IMR-90 (cell line): ENCODE measurements around the gene DDX24. TPM values are rescaled to one million over a fixed set of nuclear protein-coding genes. Genes with fewer than 3 reads are reported as not detected.

ENCODE experiments used
- ATAC-seq: fragments of 200-7000 bp; cut with Tn5 transposase; 2 replicates; pipeline ENCODE4 v1.9.1; 2020; ENCODE audit warnings: low read depth, mild to moderate bottlenecking, moderate library complexity
- BruUV-seq: library from RNA; stranded (reverse); fragments of 400-500 nt; replicated peaks from 2 replicates; lab custom pipeline; 2021; lab: Mats Ljungman, UMichigan
- CTCF ChIA-PET: fragments of 300-600 bp; formaldehyde crosslinking; extraction: SDS; loops from one replicate; lab custom pipeline; 2021; ENCODE audit warnings: antibody characterized with exemption; lab: Yijun Ruan, JAX
- POLR2A ChIA-PET: fragments of 300-600 bp; sonication (Branson Sonifier 250); formaldehyde crosslinking; loops from one replicate; lab custom pipeline; 2022; ENCODE audit warnings: antibody characterized with exemption; ENCODE audit not compliant: unreplicated experiment; lab: Charles Lee
- DNase-seq: peaks from one replicate; pipeline ENCODE4 v3.0.0; 2013
- H2AFZ ChIP-seq: replicated peaks from 2 replicates; pipeline ENCODE3; 2013; ENCODE audit warnings: low read length, mild to moderate bottlenecking; ENCODE audit not compliant: poor library complexity
- H2AK5ac ChIP-seq: 2 replicates; pipeline ENCODE4 v1.6.1; 2013; ENCODE audit warnings: low read depth, low read length, inconsistent platforms
- H2AK9ac ChIP-seq: replicated peaks from 2 replicates; pipeline ENCODE3; 2013; ENCODE audit warnings: mild to moderate bottlenecking, low read depth, low read length, moderate library complexity; ENCODE audit not compliant: poor library complexity
- H2BK120ac ChIP-seq: 2 replicates; pipeline ENCODE4 v1.6.1; 2013; ENCODE audit warnings: low read depth, low read length, inconsistent platforms
- H2BK15ac ChIP-seq: 3 replicates; pipeline ENCODE4 v1.6.1; 2013; ENCODE audit warnings: low read depth, low read length, inconsistent platforms
- H2BK20ac ChIP-seq: 2 replicates; pipeline ENCODE4 v1.6.1; 2013; ENCODE audit warnings: low read depth, mild to moderate bottlenecking, inconsistent platforms, low read length, moderate library complexity
- H2BK5ac ChIP-seq: 2 replicates; pipeline ENCODE4 v1.6.1; 2013; ENCODE audit warnings: mild to moderate bottlenecking, low read depth, low read length, inconsistent platforms; ENCODE audit not compliant: poor library complexity, severe bottlenecking
- H3K14ac ChIP-seq: replicated peaks from 2 replicates; pipeline ENCODE4 v1.6.1; 2013; ENCODE audit warnings: low read depth, low read length, inconsistent platforms
- H3K18ac ChIP-seq: 2 replicates; pipeline ENCODE4 v1.6.1; 2013; ENCODE audit warnings: low read depth, low read length, control low read depth
- H3K23ac ChIP-seq: 2 replicates; pipeline ENCODE4 v1.6.1; 2013; ENCODE audit warnings: low read depth, low read length, inconsistent platforms
- H3K27ac ChIP-seq: 2 replicates; pipeline ENCODE4 v1.5.1; 2013; ENCODE audit warnings: mild to moderate bottlenecking, control low read depth, low read length; ENCODE audit not compliant: insufficient read depth
- H3K27me3 ChIP-seq: 2 replicates; pipeline ENCODE4 v1.6.1; 2013; ENCODE audit warnings: low read length; ENCODE audit not compliant: control insufficient read depth, insufficient read depth
- H3K36me3 ChIP-seq: 2 replicates; pipeline ENCODE4 v1.6.1; 2013; ENCODE audit warnings: low read length, mixed read lengths; ENCODE audit not compliant: control insufficient read depth, insufficient read depth
- H3K4ac ChIP-seq: 2 replicates; pipeline ENCODE4 v1.6.1; 2013; ENCODE audit warnings: low read depth, low read length, inconsistent platforms
- H3K4me1 ChIP-seq: 2 replicates; pipeline ENCODE4 v1.6.1; 2013; ENCODE audit warnings: low read length, mixed read lengths; ENCODE audit not compliant: control insufficient read depth, insufficient read depth
- H3K4me2 ChIP-seq: 2 replicates; pipeline ENCODE4 v1.6.1; 2013; ENCODE audit warnings: low read depth, mild to moderate bottlenecking, control low read depth, low read length, moderate library complexity
- H3K4me3 ChIP-seq: 2 replicates; pipeline ENCODE4 v1.5.1; 2013; ENCODE audit warnings: low read depth, mild to moderate bottlenecking, control low read depth, low read length, moderate library complexity; ENCODE audit not compliant: insufficient read depth
- H3K56ac ChIP-seq: 2 replicates; pipeline ENCODE4 v1.6.1; 2013; ENCODE audit warnings: low read length, inconsistent platforms; ENCODE audit not compliant: insufficient read depth; ENCODE audit errors: extremely low read depth
- H3K79me1 ChIP-seq, 2 experiments: 2 replicates each; pipeline ENCODE4 v1.6.1; 2013; ENCODE audit warnings: low read length in 2 of 2, inconsistent platforms in 1 of 2, low read depth in 1 of 2
- H3K9ac ChIP-seq: 2 replicates; pipeline ENCODE4 v1.6.1; 2013; ENCODE audit warnings: low read depth, low read length, control low read depth
- H3K9me1 ChIP-seq: 2 replicates; pipeline ENCODE4 v1.6.1; 2013; ENCODE audit warnings: low read length, inconsistent platforms; ENCODE audit not compliant: insufficient read depth
- H3K9me3 ChIP-seq: 2 replicates; pipeline ENCODE4 v1.6.1; 2013; ENCODE audit warnings: low read length; ENCODE audit not compliant: control insufficient read depth, insufficient read depth
- H4K20me1 ChIP-seq: 2 replicates; pipeline ENCODE4 v1.6.1; 2013; ENCODE audit warnings: low read length, inconsistent platforms; ENCODE audit not compliant: insufficient read depth
- H4K5ac ChIP-seq: 2 replicates; pipeline ENCODE4 v1.6.1; 2013; ENCODE audit warnings: mild to moderate bottlenecking, low read depth, low read length, control low read depth
- H4K8ac ChIP-seq, 2 experiments: 2 replicates each; pipeline ENCODE4 v1.6.1; 2013; ENCODE audit warnings: low read depth in 2 of 2, low read length in 2 of 2, control low read depth in 1 of 2, inconsistent platforms in 1 of 2
- H4K91ac ChIP-seq: 2 replicates; pipeline ENCODE4 v1.6.1; 2013; ENCODE audit warnings: low read depth, low read length, inconsistent platforms; ENCODE audit not compliant: insufficient read depth
- BHLHE40 ChIP-seq: fragments of 150-350 bp; IDR thresholded peaks from 2 replicates; pipeline ENCODE4 v1.6.1; 2016; ENCODE audit warnings: mild to moderate bottlenecking, low read depth, low read length
- CEBPB ChIP-seq: IDR thresholded peaks from 2 replicates; pipeline ENCODE4 v1.6.1; 2012; ENCODE audit warnings: low read depth, low read length, improper control_type of control experiment
- CHD1 ChIP-seq: IDR thresholded peaks from 2 replicates; pipeline ENCODE4 v1.6.1; 2012; ENCODE audit warnings: low read depth, low read length, improper control_type of control experiment
- FOS ChIP-seq: fragments of 150-350 bp; IDR thresholded peaks from 2 replicates; pipeline ENCODE4 v1.6.1; 2016; ENCODE audit warnings: low read depth, low read length
- MAFK ChIP-seq: IDR thresholded peaks from 2 replicates; pipeline ENCODE4 v1.6.1; 2012; ENCODE audit warnings: low read depth, low read length, improper control_type of control experiment
- MAZ ChIP-seq: IDR thresholded peaks from 2 replicates; pipeline ENCODE4 v1.6.1; 2012; ENCODE audit warnings: low read depth, mild to moderate bottlenecking, low read length, improper control_type of control experiment, moderate library complexity, borderline replicate concordance
- MXI1 ChIP-seq: IDR thresholded peaks from 2 replicates; pipeline ENCODE4 v1.6.1; 2012; ENCODE audit warnings: low read depth, mild to moderate bottlenecking, low read length, moderate library complexity, borderline replicate concordance
- NFE2L2 ChIP-seq: fragments of 150-350 bp; IDR thresholded peaks from 2 replicates; pipeline ENCODE4 v1.6.1; 2016; ENCODE audit warnings: low read depth, mild to moderate bottlenecking, low read length
- POLR2A ChIP-seq: IDR thresholded peaks from 2 replicates; pipeline ENCODE4 v1.6.1; 2012; ENCODE audit warnings: mild to moderate bottlenecking, low read depth, low read length
- RCOR1 ChIP-seq: IDR thresholded peaks from 2 replicates; pipeline ENCODE4 v1.6.1; 2012; ENCODE audit warnings: mild to moderate bottlenecking, low read length, improper control_type of control experiment; ENCODE audit not compliant: insufficient replicate concordance
- RFX5 ChIP-seq: IDR thresholded peaks from 2 replicates; pipeline ENCODE4 v1.8.0; 2012; ENCODE audit warnings: low read depth, mild to moderate bottlenecking, low read length, moderate library complexity
- SMC3 ChIP-seq: fragments of 150-350 bp; IDR thresholded peaks from 2 replicates; pipeline ENCODE4 v1.6.1; 2016; ENCODE audit warnings: low read depth, mild to moderate bottlenecking, antibody characterized with exemption, low read length, moderate library complexity
- WGBS, 2 experiments: methylation state at CpG; one replicate each; pipeline versions ENCODE4 v1.1.5 to v1.1.7; 2013; ENCODE audit warnings: missing lambda C conversion rate in 2 of 2; ENCODE audit not compliant: insufficient read length in 1 of 2; ENCODE audit errors: extremely low coverage in 2 of 2; 5-methylcytosine and 5-hydroxymethylcytosine counted together
- dilution Hi-C: fragments of 300-500 bp; cut with HindIII; formaldehyde crosslinking; loops from one replicate; pipeline ENCODE4 v1.14.3; 2018; ENCODE audit warnings: low sequenced_read_pairs; ENCODE audit not compliant: unreplicated experiment
- in situ Hi-C: fragments of 300-500 bp; cut with MboI; formaldehyde crosslinking; loops from 3 replicates; pipeline ENCODE4 v1.14.3; 2019; ENCODE audit warnings: low sequenced_read_pairs, inconsistent platforms, mixed read lengths
- intact Hi-C: fragments of 100-400 bp; cut with micrococcal nuclease; formaldehyde crosslinking; loops from 2 replicates; pipeline ENCODE4 v1.10.0; 2022
- polyA plus RNA-seq, 3 experiments: library from polyadenylated mRNA; depleted of rRNA; stranded (reverse); fragments of >200 nt; gene quantifications; 2 replicates each; pipeline ENCODE4 v1.2.3, GENCODE V29; 2012; ENCODE audit warnings: low replicate concordance in 1 of 3
- total RNA-seq: library from RNA; depleted of rRNA; stranded (reverse); fragments of >200 nt; gene quantifications from 2 replicates; pipeline ENCODE4 v1.2.3, GENCODE V29; 2012
- TF ChIP-seq, protein P1 (sequence below): conservative IDR thresholded peaks from 2 replicates; pipeline ENCODE4 v1.5.1; 2012; ENCODE audit warnings: mild to moderate bottlenecking, low read depth, low read length, improper control_type of control experiment
- TF ChIP-seq, protein P2 (sequence below): fragments of 150-350 bp; IDR thresholded peaks from 2 replicates; pipeline ENCODE4 v1.6.1; 2017; ENCODE audit warnings: mild to moderate bottlenecking, antibody characterized with exemption, low read length, low read depth
- TF ChIP-seq, protein P3 (sequence below): fragments of 150-350 bp; IDR thresholded peaks from 2 replicates; pipeline ENCODE4 v1.6.1; 2016; ENCODE audit warnings: low read depth, mild to moderate bottlenecking, low read length, moderate library complexity, borderline replicate concordance

Gene DDX24
- total and polyA plus RNA-seq, 2 of the 4 experiments (the other 2 are of a cell fraction), result 134 to 155 TPM

DNA sequence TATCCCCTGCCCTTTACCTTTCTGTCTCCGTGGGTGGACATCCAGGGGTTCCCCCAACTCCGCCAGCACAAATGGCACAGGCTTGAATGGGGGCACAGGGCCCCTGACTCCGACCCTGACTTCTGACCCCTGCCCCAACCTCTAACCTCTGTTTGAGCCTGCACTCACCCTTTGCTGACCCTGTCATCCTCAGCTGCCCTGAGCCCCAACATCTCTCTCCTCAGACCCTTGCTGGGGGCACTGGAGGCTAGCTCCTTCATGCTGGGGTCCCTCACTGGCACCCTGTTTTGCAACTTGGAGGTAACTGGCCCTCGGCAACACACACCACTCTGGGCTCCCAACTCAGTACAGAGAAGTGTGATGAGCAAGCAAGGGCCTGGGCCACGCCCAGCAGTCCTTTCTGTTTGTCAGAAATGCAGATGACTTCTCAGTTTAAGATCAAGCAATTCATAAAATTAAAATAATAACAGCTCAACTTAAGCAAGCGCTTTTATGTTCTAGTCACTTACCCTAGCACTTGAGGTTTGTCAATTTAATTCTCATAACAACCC lies 31.6 kb upstream of the DDX24 start:
- no peaks in the 10 kb centered on the region for H3K36me3 ChIP-seq
- ATAC-seq, result no peak
- CTCF ChIA-PET, result no interaction called here

More for the DNA sequence above, 31.6 kb upstream of the DDX24 start:
- intact Hi-C loops (no loop called here), in situ Hi-C loops (no loop called here), dilution Hi-C loops (no loop called here)
- H2AK9ac ChIP-seq, result no peak overlapping the region
- H3K4ac ChIP-seq, result no peak overlapping the region
- H3K9me1 ChIP-seq, result 0 out of 2 replicates have a peak, but pooled peaks cover 3% of the 10 kb centered on the region
- TF ChIP-seq MAFK, result no peak
- TF ChIP-seq, protein P1, sequence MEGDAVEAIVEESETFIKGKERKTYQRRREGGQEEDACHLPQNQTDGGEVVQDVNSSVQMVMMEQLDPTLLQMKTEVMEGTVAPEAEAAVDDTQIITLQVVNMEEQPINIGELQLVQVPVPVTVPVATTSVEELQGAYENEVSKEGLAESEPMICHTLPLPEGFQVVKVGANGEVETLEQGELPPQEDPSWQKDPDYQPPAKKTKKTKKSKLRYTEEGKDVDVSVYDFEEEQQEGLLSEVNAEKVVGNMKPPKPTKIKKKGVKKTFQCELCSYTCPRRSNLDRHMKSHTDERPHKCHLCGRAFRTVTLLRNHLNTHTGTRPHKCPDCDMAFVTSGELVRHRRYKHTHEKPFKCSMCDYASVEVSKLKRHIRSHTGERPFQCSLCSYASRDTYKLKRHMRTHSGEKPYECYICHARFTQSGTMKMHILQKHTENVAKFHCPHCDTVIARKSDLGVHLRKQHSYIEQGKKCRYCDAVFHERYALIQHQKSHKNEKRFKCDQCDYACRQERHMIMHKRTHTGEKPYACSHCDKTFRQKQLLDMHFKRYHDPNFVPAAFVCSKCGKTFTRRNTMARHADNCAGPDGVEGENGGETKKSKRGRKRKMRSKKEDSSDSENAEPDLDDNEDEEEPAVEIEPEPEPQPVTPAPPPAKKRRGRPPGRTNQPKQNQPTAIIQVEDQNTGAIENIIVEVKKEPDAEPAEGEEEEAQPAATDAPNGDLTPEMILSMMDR, result no peak
- TF ChIP-seq CEBPB, result no peak
- TF ChIP-seq CHD1, result no peak
- TF ChIP-seq, protein P2, sequence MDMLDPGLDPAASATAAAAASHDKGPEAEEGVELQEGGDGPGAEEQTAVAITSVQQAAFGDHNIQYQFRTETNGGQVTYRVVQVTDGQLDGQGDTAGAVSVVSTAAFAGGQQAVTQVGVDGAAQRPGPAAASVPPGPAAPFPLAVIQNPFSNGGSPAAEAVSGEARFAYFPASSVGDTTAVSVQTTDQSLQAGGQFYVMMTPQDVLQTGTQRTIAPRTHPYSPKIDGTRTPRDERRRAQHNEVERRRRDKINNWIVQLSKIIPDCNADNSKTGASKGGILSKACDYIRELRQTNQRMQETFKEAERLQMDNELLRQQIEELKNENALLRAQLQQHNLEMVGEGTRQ, result no peak
- no peak for TF ChIP-seq BHLHE40
- no peak for TF ChIP-seq FOS
- no peak for TF ChIP-seq RFX5
- TF ChIP-seq, protein P3, sequence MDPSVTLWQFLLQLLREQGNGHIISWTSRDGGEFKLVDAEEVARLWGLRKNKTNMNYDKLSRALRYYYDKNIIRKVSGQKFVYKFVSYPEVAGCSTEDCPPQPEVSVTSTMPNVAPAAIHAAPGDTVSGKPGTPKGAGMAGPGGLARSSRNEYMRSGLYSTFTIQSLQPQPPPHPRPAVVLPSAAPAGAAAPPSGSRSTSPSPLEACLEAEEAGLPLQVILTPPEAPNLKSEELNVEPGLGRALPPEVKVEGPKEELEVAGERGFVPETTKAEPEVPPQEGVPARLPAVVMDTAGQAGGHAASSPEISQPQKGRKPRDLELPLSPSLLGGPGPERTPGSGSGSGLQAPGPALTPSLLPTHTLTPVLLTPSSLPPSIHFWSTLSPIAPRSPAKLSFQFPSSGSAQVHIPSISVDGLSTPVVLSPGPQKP, result no peak
- no peak for TF ChIP-seq RCOR1
- TF ChIP-seq MXI1, result no peak
- TF ChIP-seq POLR2A, result no peak
- TF ChIP-seq NFE2L2, result no peak
- TF ChIP-seq MAZ, result no peak
- TF ChIP-seq SMC3, result no peak
- DNase-seq, result no peak
- no peaks in the 10 kb centered on the region for H3K9me3 ChIP-seq
- H4K5ac ChIP-seq, result no peak overlapping the region
- H3K27me3 ChIP-seq, result peaks cover 13% of the 10 kb centered on the region; the same call in 1 of the 2 replicates
- H4K8ac ChIP-seq, result no peak overlapping the region
- H3K9ac ChIP-seq, result no peak overlapping the region
- H4K91ac ChIP-seq, result no peak overlapping the region
- H3K23ac ChIP-seq, result no peak overlapping the region
- no peak overlapping the region for H2AFZ ChIP-seq
- H3K4me3 ChIP-seq, result no peak overlapping the region
- no peak overlapping the region for H2BK120ac ChIP-seq
- WGBS, 2 experiments, result 60% methylated on average over 2 of the region's 6 CpGs; no CpG with 5 or more reads in 1 of the 2 experiments
- BruUV-seq, result no TSS peak
- POLR2A ChIA-PET, result no interaction called here
- no peaks in the 10 kb centered on the region for H3K79me1 ChIP-seq
- H3K4me1 ChIP-seq, result no peaks in the 10 kb centered on the region
- H3K4me2 ChIP-seq, result no peak overlapping the region
- H2BK5ac ChIP-seq, result no peak overlapping the region
- H2BK20ac ChIP-seq, result no peak overlapping the region
- H3K14ac ChIP-seq, result no peak overlapping the region
- H4K20me1 ChIP-seq, result no peaks in the 10 kb centered on the region
- H3K18ac ChIP-seq, result no peak overlapping the region
- H2AK5ac ChIP-seq, result no peak overlapping the region
- no peak overlapping the region for H3K27ac ChIP-seq
- H2BK15ac ChIP-seq, result no peak overlapping the region
- no peak overlapping the region for H3K56ac ChIP-seq
